DOHH2 (cell line): ENCODE data around the gene STK32C.

Source experiments
- CTCF ChIP-seq: fragments of 200-600 bp; sonication (generic); IDR thresholded peaks from one replicate; pipeline ENCODE4 v1.5.1; 2014; ENCODE audit warnings: antibody characterized with exemption, mild to moderate bottlenecking, low read depth, low read length; ENCODE audit not compliant: poor library complexity, severe bottlenecking
- EZH2phosphoT487 ChIP-seq: fragments of 200-600 bp; sonication (generic); IDR thresholded peaks from 2 replicates; pipeline ENCODE4 v1.6.1; 2017; ENCODE audit warnings: borderline replicate concordance, mild to moderate bottlenecking, antibody characterized with exemption, low read length, moderate library complexity, mixed read lengths

GRCh38 chr10:132307823-132308586 lies at the start of gene STK32C:
- TF ChIP-seq CTCF: no peak
- TF ChIP-seq EZH2phosphoT487: no peak
